UCSD-AML1 (cell line): Measurements from ENCODE around the gene LAMA5.

Experiments used
- DNase-seq: peaks from one replicate; lab custom pipeline; 2025; ENCODE audit not compliant: unreplicated experiment; lab: John Stamatoyannopoulos, UW

Gene LAMA5

GRCh38 chr20:62350098-62350628, 16.9 kb downstream of the LAMA5 start:
- DNase-seq = no peak

- no peak for DNase-seq
These were observed 17.5 kb downstream of the LAMA5 start for GRCh38 chr20:62349556-62350097.

GRCh38 chr20:62348604-62349003, 18.5 kb downstream of the LAMA5 start:
- DNase-seq = no peak

- no peak for DNase-seq
These were observed 19.7 kb downstream of the LAMA5 start for GRCh38 chr20:62347445-62347844.

- no peak for DNase-seq
These were observed 20.0 kb downstream of the LAMA5 start for GRCh38 chr20:62347151-62347404.

GRCh38 chr20:62346398-62347150, 20.5 kb downstream of the LAMA5 start:
- no peak for DNase-seq

- DNase-seq = no peak
These were observed 21.3 kb downstream of the LAMA5 start for GRCh38 chr20:62345681-62346370.

- no peak for DNase-seq
These were observed 22.3 kb downstream of the LAMA5 start for GRCh38 chr20:62344782-62345181.

- DNase-seq = no peak
These were observed 23.0 kb downstream of the LAMA5 start for GRCh38 chr20:62344092-62344491.

GRCh38 chr20:62342910-62343309, 24.2 kb downstream of the LAMA5 start:
- no peak for DNase-seq

- no peak for DNase-seq
These were observed 27.5 kb downstream of the LAMA5 start for GRCh38 chr20:62339647-62340062.

- no peak for DNase-seq
These were observed 28.9 kb downstream of the LAMA5 start for GRCh38 chr20:62338294-62338620.

- no peak for DNase-seq
These were observed 29.4 kb downstream of the LAMA5 start for GRCh38 chr20:62337558-62338293.

GRCh38 chr20:62336775-62337557, 30.1 kb downstream of the LAMA5 start:
- DNase-seq = no peak

GRCh38 chr20:62336329-62336728, 30.8 kb downstream of the LAMA5 start:
- DNase-seq = no peak

GRCh38 chr20:62335532-62335931, 31.6 kb downstream of the LAMA5 start:
- no peak for DNase-seq

- DNase-seq = no peak
These were observed 32.2 kb downstream of the LAMA5 start for GRCh38 chr20:62334881-62335280.

- DNase-seq = no peak
These were observed 33.1 kb downstream of the LAMA5 start for GRCh38 chr20:62333820-62334595.

GRCh38 chr20:62332989-62333819, 33.9 kb downstream of the LAMA5 start:
- DNase-seq = no peak
